Spleen (tissue), 11 donors: ENCODE measurements around the gene SLC1A5. TPM values are rescaled to one million over a fixed set of nuclear protein-coding genes. Genes with fewer than 3 reads are reported as not detected.
A peak's percentile ranks its signal among the peaks of the same experiment; 100 is the strongest.
"Not testable (repeated sequence)": the region's sequence is repeated elsewhere in the genome, so short reads cannot be mapped to it uniquely, and the experiment has no call there.

Experiments used
- DNase-seq: peaks from one replicate; pipeline ENCODE4 v3.0.0-alpha.2; 2020
- H3K27ac ChIP-seq, 8 donors: fragments of 200-600 bp; sonication (generic) in 7 of 8; 1 replicate in 4 of 8; 2 replicates in 4 of 8; pipeline versions ENCODE4 v1.5.0 to v1.8.0; 2016 to 2021; ENCODE audit warnings: inconsistent platforms in 4 of 8, mild to moderate bottlenecking in 4 of 8, moderate library complexity in 1 of 8
- H3K27me3 ChIP-seq, 7 donors: fragments of 200-600 bp; sonication (generic) in 6 of 7; replicated peaks in 1 of 7; 1 replicate in 4 of 7; 2 replicates in 3 of 7; pipeline versions ENCODE4 v1.5.0 to v1.8.0; 2016 to 2021; ENCODE audit warnings: inconsistent platforms in 3 of 7, mild to moderate bottlenecking in 1 of 7
- H3K36me3 ChIP-seq, 6 donors: fragments of 200-600 bp; sonication (generic) in 5 of 6; 1 replicate in 4 of 6; 2 replicates in 2 of 6; pipeline versions ENCODE4 v1.5.0 to v1.8.0; 2016 to 2021; ENCODE audit warnings: inconsistent platforms in 2 of 6
- H3K4me1 ChIP-seq, 6 donors: fragments of 200-600 bp; sonication (generic) in 5 of 6; 1 replicate in 3 of 6; 2 replicates in 3 of 6; pipeline versions ENCODE4 v1.5.0 to v1.8.0; 2016 to 2021; ENCODE audit warnings: inconsistent platforms in 3 of 6
- H3K4me3 ChIP-seq, 8 donors: fragments of 200-600 bp; sonication (generic) in 7 of 8; 1 replicate in 4 of 8; 2 replicates in 4 of 8; pipeline versions ENCODE4 v1.5.0 to v1.8.0; 2016 to 2021; ENCODE audit warnings: inconsistent platforms in 4 of 8, mild to moderate bottlenecking in 4 of 8, moderate library complexity in 2 of 8
- H3K9me3 ChIP-seq, 8 donors: fragments of 200-600 bp; sonication (generic) in 7 of 8; 1 replicate in 4 of 8; 2 replicates in 4 of 8; pipeline versions ENCODE4 v1.5.0 to v1.8.0; 2016 to 2021; ENCODE audit warnings: inconsistent platforms in 4 of 8
- CTCF ChIP-seq, 11 experiments: fragments of 200-600 bp in 7 of 11; fragments of 450-650 bp in 4 of 11; sonication (generic) in 4 of 11; IDR thresholded peaks in 8 of 11; conservative IDR thresholded peaks in 3 of 11; 1 replicate in 7 of 11; 2 replicates in 4 of 11; pipeline versions ENCODE4 v1.4.0 to v1.8.0; 2016 to 2021; ENCODE audit warnings: antibody characterized with exemption in 11 of 11, inconsistent platforms in 4 of 11, mild to moderate bottlenecking in 1 of 11
- POLR2A ChIP-seq, 3 donors: fragments of 450-650 bp; IDR thresholded peaks; one replicate each; pipeline ENCODE4 v1.5.1; 2017; ENCODE audit warnings: antibody characterized with exemption in 3 of 3, mild to moderate bottlenecking in 1 of 3
- POLR2AphosphoS5 ChIP-seq, 3 donors: sonication (generic); formaldehyde crosslinking; IDR thresholded peaks; one replicate each; pipeline ENCODE4 v1.5.1; 2017; ENCODE audit warnings: antibody characterized with exemption in 3 of 3
- WGBS, 5 donors: extraction: QIAGEN DNeasy Blood & Tissue Kit in 3 of 5; methylation state at CpG; one replicate each; pipeline versions ENCODE4 v1.1.5 to v1.1.7; 2013 to 2018; 5-methylcytosine and 5-hydroxymethylcytosine counted together
- intact Hi-C: fragments of 100-400 bp; cut with DNase I; formaldehyde crosslinking; loops from one replicate; pipeline ENCODE4 v1.15.0; 2023; ENCODE audit warnings: low total_unique reads
- polyA plus RNA-seq, 3 donors: library from polyadenylated mRNA; stranded (reverse); fragments of 200-250 nt; gene quantifications; one replicate each; pipeline ENCODE4 v1.2.1, GENCODE V29; 2013
- total RNA-seq, 7 donors: library from RNA; depleted of rRNA in 3 of 7; stranded (reverse); fragments of >200 nt in 3 of 7; fragmentation: NEBNext Ultra II Directional in 4 of 7; extraction: Animal tissue kit (Norgen Biotek cat#: 25700) in 4 of 7; gene quantifications; one replicate each; pipeline versions ENCODE4 v1.1.0 to v1.2.1, GENCODE V29; 2016 to 2021
- donor health status: healthy with polysubstance abuse.
- donor health status: DM: no; HTN: no; CAD: no; lungs with moderate emphysema.
- donor health status: DM: no; HTN: no; CAD: no.
- donor health status: Bipolar disorder and iron deficiency.
- donor health status: healthy.
- donor health status: DM: no; HTN: no; CAD: no.
- donor health status: DM: yes; HTN: yes; CAD: no.

The SLC1A5 gene
- total and polyA plus RNA-seq, 10 donors = 13.2 to 62.8 (median 48.0) TPM

GRCh38 chr19:46823049-46823448 lies 34.7 kb upstream of the SLC1A5 start:
- H3K27ac ChIP-seq = peak overlapping the region in 5 of 8 donors; percentile 76 to 89 (median 82)
- intact Hi-C loops = no loop called here
- TF ChIP-seq POLR2AphosphoS5 (IDR thresholded peaks at IDR 0.05) (no peak), CTCF (IDR thresholded peaks at IDR 0.05 in 8 of 11, conservative IDR thresholded peaks at IDR 0.05 in 3 of 11) (no peak), POLR2A (IDR thresholded peaks at IDR 0.05) (no peak)

GRCh38 chr19:46822410-46822787 lies 34.0 kb upstream of the SLC1A5 start:
- DNase-seq, intact Hi-C loops, H3K9me3 ChIP-seq, H3K27me3 ChIP-seq, H3K36me3 ChIP-seq: not testable (repeated sequence)
- 81 to 96% (median 92%) methylated on average over 4 of the region's 4 CpGs for WGBS, 5 donors
- Histone ChIP-seq H3K27ac (peak overlapping the region in 7 of 8 donors; percentile 66 to 89 (median 79)), H3K4me3 (peak overlapping the region in 1 of 8 donors; percentile 15), H3K4me1 (peaks cover 17 to 59% (median 45%) of the 10 kb centered on the region in 6 donors)

More at GRCh38 chr19:46823049-46823448, 34.7 kb upstream of the SLC1A5 start:
- H3K4me1 ChIP-seq = peaks cover 17 to 59% (median 45%) of the 10 kb centered on the region in 6 donors
- no peaks in the 10 kb centered on the region for H3K27me3 ChIP-seq
- DNase-seq = no peak
- H3K4me3 ChIP-seq = no peak overlapping the region
- H3K9me3 ChIP-seq = no peaks in the 10 kb centered on the region
- no peaks in the 10 kb centered on the region for H3K36me3 ChIP-seq
- 84 to 96% (median 93%) methylated on average over 6 of the region's 6 CpGs for WGBS, 5 donors

GRCh38 chr19:46821512-46822409 lies 33.4 kb upstream of the SLC1A5 start:
- intact Hi-C loops = no loop called here
- Histone ChIP-seq H3K36me3 (no peaks in the 10 kb centered on the region), H3K9me3 (no peaks in the 10 kb centered on the region), H3K27me3 (no peaks in the 10 kb centered on the region), H3K4me3 (peak overlapping the region in 2 of 8 donors; percentile 13 to 15), H3K4me1 (peaks cover 17 to 59% (median 45%) of the 10 kb centered on the region in 6 donors), H3K27ac (peak overlapping the region; percentile 45 to 89 (median 78))
- DNase-seq = peak; percentile 93
- 30 to 73% (median 39%) methylated on average over 9 to 18 of the region's 18 CpGs for WGBS, 5 donors
- peak; percentile 68 to 88 (median 76) for TF ChIP-seq POLR2AphosphoS5 (IDR thresholded peaks at IDR 0.05)
- TF ChIP-seq POLR2A (IDR thresholded peaks at IDR 0.05) = peak in 2 of 3 donors; percentile 49 to 56
- TF ChIP-seq CTCF (IDR thresholded peaks at IDR 0.05 in 8 of 11, conservative IDR thresholded peaks at IDR 0.05 in 3 of 11) = peak in 1 of 11 experiments; percentile 9

GRCh38 chr19:46818812-46819211 lies 30.4 kb upstream of the SLC1A5 start:
- 89 to 94% (median 91%) methylated on average over 2 of the region's 2 CpGs for WGBS, 5 donors

More at GRCh38 chr19:46818812-46819211, 30.4 kb upstream of the SLC1A5 start:
- no peaks in the 10 kb centered on the region for H3K27me3 ChIP-seq
- H3K9me3 ChIP-seq = no peaks in the 10 kb centered on the region
- peak overlapping the region in 1 of 8 donors; percentile 89 for H3K27ac ChIP-seq
- no peaks in the 10 kb centered on the region for H3K36me3 ChIP-seq
- H3K4me1 ChIP-seq = peaks cover 17 to 48% (median 34%) of the 10 kb centered on the region in 6 donors
- intact Hi-C loops = no loop called here
- TF ChIP-seq POLR2AphosphoS5 (IDR thresholded peaks at IDR 0.05) (no peak), CTCF (IDR thresholded peaks at IDR 0.05 in 8 of 11, conservative IDR thresholded peaks at IDR 0.05 in 3 of 11) (no peak), POLR2A (IDR thresholded peaks at IDR 0.05) (no peak)
- no peak for DNase-seq
- H3K4me3 ChIP-seq = no peak overlapping the region
